ENCODE data around the gene ITPK1.

ITPK1 gene

DNA sequence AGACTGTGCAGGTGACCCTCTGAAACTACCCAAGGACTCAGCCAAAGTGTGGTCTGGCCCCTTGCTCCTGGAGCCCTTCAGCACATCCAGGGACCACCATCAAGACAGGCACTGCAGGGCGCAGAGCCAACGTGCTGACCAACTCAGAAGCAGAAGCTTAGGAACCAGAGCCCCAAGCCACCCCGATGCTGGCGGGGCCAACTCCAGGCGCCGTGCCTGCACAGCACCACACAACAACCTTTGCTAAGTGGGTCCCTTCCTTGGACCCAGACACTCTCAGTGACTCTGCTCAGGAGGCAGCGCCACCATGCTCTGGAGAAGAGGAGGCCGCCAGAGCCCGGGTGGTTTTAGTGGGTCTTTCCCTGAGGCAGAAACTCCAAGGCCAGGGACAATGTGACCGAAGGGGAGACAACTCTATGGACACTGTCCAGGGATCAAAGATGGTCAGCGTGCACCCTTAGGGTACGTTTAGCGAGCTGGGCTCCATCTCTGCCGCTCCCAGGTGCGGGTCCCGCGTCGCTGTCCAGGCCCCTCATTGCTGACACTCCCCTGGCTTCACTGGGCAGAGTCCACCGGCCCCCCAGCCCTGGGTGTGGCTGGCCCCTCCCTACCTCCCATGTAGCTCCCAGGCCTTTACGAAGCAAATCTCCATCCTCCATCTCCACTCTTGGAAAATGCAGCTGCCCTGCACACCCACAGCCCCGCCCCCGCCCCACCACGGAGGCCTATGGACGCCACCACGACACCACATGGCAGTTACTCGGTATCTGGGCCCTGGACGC, 176.6 kb downstream of the ITPK1 start:
- Mint-ChIP-seq H3K27ac (no peak overlapping the region), H3K36me3 (peaks cover 66% of the 10 kb centered on the region), H3K4me1 (peaks cover 14% of the 10 kb centered on the region), H3K27me3 (no peaks in the 10 kb centered on the region), H3K9me3 (no peaks in the 10 kb centered on the region), H3K4me3 (no peak overlapping the region)
- ATAC-seq: no peak

DNA sequence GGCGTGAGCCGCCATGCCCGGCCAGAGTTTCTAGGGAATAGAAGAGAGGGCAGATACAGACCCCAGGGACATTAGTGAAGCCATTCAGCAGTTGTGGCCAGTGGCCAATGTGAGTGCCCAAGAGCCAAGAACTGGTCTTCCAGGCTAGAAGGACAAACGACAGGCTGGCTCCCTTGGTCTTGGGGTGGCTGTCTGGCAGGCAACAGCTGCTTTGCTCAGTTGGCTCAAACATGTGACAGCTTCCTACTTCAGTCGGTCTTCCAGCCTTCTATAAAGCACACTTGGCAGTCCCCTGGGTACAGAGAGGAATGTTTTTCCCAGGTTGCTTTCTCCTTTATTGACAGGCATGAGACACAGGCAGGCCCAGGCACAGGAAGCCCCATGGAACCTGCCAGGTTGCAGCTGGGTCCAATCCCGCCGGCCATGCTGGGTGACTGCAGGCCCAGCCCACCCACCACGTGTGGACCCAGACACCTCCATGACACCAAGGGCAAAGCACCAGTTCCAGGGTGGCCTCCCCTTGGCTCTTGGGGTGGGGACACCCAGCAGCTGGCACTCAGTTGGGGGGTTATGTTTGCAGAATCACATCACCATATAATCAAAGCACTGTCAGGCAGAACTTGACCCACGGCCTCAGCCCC, 177.4 kb downstream of the ITPK1 start:
- Mint-ChIP-seq H3K9me3 (no peaks in the 10 kb centered on the region), H3K4me3 (no peak overlapping the region), H3K27ac (peak overlapping the region; percentile 64), H3K27me3 (no peaks in the 10 kb centered on the region), H3K4me1 (peaks cover 14% of the 10 kb centered on the region), H3K36me3 (peaks cover 68% of the 10 kb centered on the region)
- ATAC-seq: no peak

DNA sequence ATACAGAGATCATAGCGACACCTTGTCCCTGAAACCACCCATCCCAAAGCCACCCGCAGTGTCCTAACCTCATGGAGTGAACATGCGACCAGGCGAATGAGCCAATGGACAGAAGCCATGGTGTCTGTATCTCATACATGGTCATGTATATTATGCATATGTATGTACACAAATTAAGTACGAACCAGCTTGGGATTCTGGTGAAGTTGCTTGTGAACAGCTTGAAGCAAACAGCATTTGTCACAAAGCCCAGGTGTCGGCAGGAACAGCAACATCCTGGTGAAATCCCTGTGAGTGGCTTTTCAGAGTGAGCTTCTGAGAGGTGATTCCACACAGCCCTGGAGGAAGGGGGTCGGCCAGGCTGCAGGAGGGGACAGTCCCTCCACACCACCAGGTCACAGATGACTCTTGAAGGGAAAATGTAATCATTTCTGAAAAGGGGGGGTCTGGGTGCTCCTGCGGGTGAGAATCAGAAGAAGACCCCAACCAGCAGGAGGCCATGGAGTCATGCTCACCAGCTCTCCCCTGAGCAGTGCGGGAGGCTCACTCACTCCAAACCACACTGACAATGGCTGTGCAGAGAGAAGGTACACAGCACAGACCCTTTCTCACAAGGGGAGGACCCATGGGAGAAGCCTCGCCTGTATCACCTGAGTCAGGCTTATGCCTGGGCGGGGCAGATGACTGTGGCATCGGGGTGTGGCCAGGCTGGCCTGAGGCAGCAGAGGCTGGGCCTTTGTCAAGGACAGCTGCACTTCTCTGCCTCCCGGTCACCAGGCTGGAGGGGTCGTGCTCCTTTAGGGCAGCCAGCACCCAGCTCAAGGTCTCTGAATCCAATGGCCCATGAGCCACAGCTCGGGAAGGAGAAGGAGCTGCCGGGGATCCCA, 178.4 kb downstream of the ITPK1 start:
- Mint-ChIP-seq H3K4me3 (no peak overlapping the region), H3K36me3 (peaks cover 62% of the 10 kb centered on the region), H3K27me3 (no peaks in the 10 kb centered on the region), H3K27ac (peak overlapping the region; percentile 64), H3K4me1 (peaks cover 14% of the 10 kb centered on the region), H3K9me3 (no peaks in the 10 kb centered on the region)
- ATAC-seq: peak; percentile 66

GRCh38 chr14:92936085-92936484, 179.6 kb downstream of the ITPK1 start:
- Mint-ChIP-seq H3K4me1 (peaks cover 17% of the 10 kb centered on the region), H3K27me3 (no peaks in the 10 kb centered on the region), H3K27ac (no peak overlapping the region), H3K4me3 (no peak overlapping the region), H3K9me3 (no peaks in the 10 kb centered on the region), H3K36me3 (peaks cover 61% of the 10 kb centered on the region)
- no peak for ATAC-seq

DNA sequence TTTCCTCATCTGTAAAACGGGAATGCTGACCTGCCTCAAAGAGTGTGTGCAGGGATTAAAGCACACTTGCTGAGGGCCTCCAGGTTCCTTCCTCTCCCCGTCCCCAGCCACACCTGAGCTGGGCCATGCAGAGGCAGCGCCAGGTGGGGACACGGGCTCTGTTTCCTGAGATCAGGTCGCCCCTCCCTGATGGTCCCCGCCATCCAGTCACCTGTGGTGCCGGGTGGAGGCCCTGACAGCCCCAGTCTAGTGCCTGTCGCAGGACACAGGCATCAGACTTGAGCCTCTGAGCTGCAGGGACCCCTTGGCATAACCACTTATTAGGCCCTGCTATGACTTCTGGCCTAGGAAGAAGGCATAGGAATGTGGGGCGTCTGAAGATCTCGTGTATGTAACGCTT, 180.3 kb downstream of the ITPK1 start:
- peaks cover 21% of the 10 kb centered on the region for H3K4me1 Mint-ChIP-seq
- H3K36me3 Mint-ChIP-seq: peaks cover 58% of the 10 kb centered on the region
- no peak overlapping the region for H3K27ac Mint-ChIP-seq
- H3K4me3 Mint-ChIP-seq: no peak overlapping the region
- ATAC-seq: no peak
- H3K27me3 Mint-ChIP-seq: no peaks in the 10 kb centered on the region
- H3K9me3 Mint-ChIP-seq: no peaks in the 10 kb centered on the region

GRCh38 chr14:92934196-92935085, 181.3 kb downstream of the ITPK1 start:
- H3K9me3 Mint-ChIP-seq: no peaks in the 10 kb centered on the region
- no peak for ATAC-seq
- H3K4me1 Mint-ChIP-seq: peaks cover 21% of the 10 kb centered on the region
- no peak overlapping the region for H3K27ac Mint-ChIP-seq
- H3K36me3 Mint-ChIP-seq: peaks cover 52% of the 10 kb centered on the region
- no peak overlapping the region for H3K4me3 Mint-ChIP-seq
- no peaks in the 10 kb centered on the region for H3K27me3 Mint-ChIP-seq

- Mint-ChIP-seq H3K36me3 (peaks cover 51% of the 10 kb centered on the region), H3K9me3 (no peaks in the 10 kb centered on the region), H3K27ac (no peak overlapping the region), H3K4me3 (no peak overlapping the region), H3K27me3 (no peaks in the 10 kb centered on the region), H3K4me1 (peaks cover 21% of the 10 kb centered on the region)
- ATAC-seq: no peak
Measured at GRCh38 chr14:92933481-92933880, 182.2 kb downstream of the ITPK1 start.

DNA sequence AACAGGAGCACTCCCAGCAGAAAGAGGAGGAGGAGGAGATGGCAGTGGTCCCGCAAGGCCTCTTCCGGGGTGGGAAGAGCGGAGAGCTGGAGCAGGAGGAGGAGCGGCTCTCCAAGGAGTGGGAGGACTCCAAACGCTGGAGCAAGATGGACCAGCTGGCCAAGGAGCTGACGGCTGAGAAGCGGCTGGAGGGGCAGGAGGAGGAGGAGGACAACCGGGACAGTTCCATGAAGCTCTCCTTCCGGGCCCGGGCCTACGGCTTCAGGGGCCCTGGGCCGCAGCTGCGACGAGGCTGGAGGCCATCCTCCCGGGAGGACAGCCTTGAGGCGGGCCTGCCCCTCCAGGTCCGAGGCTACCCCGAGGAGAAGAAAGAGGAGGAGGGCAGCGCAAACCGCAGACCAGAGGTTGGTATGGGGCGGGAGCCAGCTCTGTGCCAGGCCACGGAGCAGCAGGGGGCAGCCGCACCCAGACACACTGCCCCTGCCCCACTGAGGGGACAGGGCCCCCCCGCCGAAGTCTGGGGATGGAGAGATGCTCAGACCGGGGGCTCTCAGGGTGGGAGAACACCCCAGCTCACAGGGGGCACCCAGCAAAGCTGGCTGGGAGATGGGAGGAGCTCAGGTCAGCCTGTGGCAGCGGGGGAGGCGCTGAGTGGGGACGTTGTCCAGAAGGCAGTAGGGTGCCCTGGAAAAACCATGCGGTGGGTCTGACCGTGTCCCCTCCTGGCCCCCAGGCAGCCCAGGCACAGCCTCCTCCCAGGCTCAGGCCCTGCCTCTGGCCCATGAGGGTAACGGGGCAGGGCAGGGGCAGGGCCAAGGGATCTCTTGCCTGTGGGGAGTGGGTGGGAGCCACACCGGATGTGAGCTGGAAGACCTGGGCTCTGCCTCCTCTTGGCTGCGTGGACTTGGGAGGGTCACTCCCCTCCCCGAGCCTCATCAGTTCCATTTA, 183.0 kb downstream of the ITPK1 start:
- H3K27me3 Mint-ChIP-seq: no peaks in the 10 kb centered on the region
- peak; percentile 24 for ATAC-seq
- peaks cover 14% of the 10 kb centered on the region for H3K4me1 Mint-ChIP-seq
- no peaks in the 10 kb centered on the region for H3K9me3 Mint-ChIP-seq
- H3K36me3 Mint-ChIP-seq: peaks cover 44% of the 10 kb centered on the region
- no peak overlapping the region for H3K4me3 Mint-ChIP-seq
- no peak overlapping the region for H3K27ac Mint-ChIP-seq

- Mint-ChIP-seq H3K27ac (no peak overlapping the region), H3K4me1 (peaks cover 7% of the 10 kb centered on the region), H3K36me3 (peaks cover 35% of the 10 kb centered on the region), H3K27me3 (no peaks in the 10 kb centered on the region), H3K4me3 (no peak overlapping the region), H3K9me3 (no peaks in the 10 kb centered on the region)
- no peak for ATAC-seq
Measured at GRCh38 chr14:92931681-92932447, 183.9 kb downstream of the ITPK1 start.

GRCh38 chr14:92930737-92931602, 184.8 kb downstream of the ITPK1 start:
- no peak overlapping the region for H3K27ac Mint-ChIP-seq
- H3K36me3 Mint-ChIP-seq: peaks cover 29% of the 10 kb centered on the region
- no peak overlapping the region for H3K4me3 Mint-ChIP-seq
- H3K4me1 Mint-ChIP-seq: peaks cover 7% of the 10 kb centered on the region
- H3K9me3 Mint-ChIP-seq: no peaks in the 10 kb centered on the region
- no peaks in the 10 kb centered on the region for H3K27me3 Mint-ChIP-seq
- no peak for ATAC-seq

DNA sequence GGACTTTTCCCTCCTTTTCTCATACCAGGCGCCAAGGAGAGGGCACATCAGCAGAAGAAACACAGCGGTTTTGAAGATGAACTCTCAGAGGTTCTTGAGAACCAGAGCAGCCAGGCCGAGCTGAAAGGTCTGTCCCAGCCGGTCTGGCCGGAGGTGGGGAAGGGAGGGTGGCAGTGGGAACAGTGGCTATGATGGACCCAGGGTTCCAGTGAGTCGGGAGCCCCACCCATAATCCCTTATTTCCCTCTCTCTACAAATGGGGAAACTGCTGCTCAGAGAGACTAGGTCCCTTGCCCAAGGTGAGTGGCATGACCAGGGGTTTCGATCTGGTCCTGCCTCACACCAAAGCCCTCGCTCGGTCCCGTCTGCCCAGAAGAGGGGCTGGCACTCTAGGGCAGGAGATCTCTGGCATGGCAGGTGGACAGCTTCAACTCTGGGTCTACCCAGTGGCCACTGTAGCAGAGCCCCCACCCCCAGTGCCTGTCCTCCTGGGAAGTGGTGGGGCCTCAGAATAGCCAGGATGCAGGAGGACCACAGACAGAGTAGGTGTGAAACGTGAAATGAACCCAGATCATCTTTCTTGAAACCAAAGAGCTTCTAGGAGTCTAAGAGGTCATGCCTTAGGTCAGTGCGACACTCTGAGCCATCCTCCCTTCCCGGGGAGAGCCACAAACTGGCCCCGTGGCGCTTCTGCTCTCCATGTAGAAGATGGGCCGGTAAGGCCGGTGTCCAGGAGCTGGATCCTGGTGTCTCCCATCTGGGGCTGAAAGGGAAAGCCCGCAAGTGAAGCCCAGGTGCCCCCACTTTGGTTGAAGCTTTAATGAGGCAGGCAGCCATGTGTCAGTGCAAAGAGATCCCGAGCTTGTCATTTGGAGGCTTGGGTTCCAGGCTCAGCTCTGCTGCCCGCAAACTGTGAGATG, 185.8 kb downstream of the ITPK1 start:
- no peaks in the 10 kb centered on the region for H3K9me3 Mint-ChIP-seq
- peaks cover 19% of the 10 kb centered on the region for H3K36me3 Mint-ChIP-seq
- no peaks in the 10 kb centered on the region for H3K27me3 Mint-ChIP-seq
- H3K4me3 Mint-ChIP-seq: no peak overlapping the region
- no peak for ATAC-seq
- H3K27ac Mint-ChIP-seq: no peak overlapping the region
- H3K4me1 Mint-ChIP-seq: peaks cover 11% of the 10 kb centered on the region
